ENCODE results near the gene PTGER3.

PTGER3 gene

DNA sequence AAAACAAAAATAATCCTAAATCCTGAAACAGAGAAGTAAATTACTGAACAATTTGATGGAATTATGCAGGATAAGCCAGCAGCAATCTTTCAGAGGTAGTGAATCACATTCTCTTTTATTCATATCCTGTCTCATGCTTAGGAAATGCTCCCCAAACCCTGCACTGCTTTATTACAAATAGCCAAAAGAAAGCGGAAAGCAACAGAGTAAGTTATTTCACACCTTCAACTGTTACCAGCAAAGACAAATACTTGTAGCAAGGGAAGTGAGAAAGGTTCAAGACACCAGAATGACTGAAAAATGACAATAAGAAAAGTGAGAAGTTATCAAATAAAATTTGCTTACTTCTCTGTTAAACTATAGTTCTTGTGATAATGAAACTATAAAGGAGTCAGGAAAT is 27.1 kb upstream of the PTGER3 start:
- Histone ChIP-seq H3K4me3 (no peak overlapping the region), H3K27ac (no peak overlapping the region)
- DNase-seq (ENCODE audit: low spot score), result no peak
- TF ChIP-seq, protein P1, sequence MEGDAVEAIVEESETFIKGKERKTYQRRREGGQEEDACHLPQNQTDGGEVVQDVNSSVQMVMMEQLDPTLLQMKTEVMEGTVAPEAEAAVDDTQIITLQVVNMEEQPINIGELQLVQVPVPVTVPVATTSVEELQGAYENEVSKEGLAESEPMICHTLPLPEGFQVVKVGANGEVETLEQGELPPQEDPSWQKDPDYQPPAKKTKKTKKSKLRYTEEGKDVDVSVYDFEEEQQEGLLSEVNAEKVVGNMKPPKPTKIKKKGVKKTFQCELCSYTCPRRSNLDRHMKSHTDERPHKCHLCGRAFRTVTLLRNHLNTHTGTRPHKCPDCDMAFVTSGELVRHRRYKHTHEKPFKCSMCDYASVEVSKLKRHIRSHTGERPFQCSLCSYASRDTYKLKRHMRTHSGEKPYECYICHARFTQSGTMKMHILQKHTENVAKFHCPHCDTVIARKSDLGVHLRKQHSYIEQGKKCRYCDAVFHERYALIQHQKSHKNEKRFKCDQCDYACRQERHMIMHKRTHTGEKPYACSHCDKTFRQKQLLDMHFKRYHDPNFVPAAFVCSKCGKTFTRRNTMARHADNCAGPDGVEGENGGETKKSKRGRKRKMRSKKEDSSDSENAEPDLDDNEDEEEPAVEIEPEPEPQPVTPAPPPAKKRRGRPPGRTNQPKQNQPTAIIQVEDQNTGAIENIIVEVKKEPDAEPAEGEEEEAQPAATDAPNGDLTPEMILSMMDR (IDR thresholded peaks at IDR 0.05), result no peak

DNA sequence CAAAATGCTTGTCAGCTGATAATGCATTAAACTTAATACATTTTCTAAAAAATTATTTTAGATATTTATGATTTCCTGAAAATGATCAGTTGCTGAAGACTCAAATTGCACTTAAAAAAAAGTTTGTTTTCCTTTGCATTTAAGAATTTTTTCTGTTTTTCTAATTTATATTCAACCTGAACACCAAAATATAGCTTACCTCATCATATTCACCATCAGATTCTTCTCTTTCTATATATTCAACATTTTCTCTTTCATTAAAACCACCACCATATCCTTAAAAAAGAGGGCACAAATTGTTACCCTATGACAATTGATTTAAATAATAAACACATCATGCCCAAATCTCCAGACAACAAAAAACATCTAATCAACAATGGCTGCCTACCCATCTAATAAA is 24.7 kb upstream of the PTGER3 start:
- no peak overlapping the region for H3K4me3 ChIP-seq
- no peak overlapping the region for H3K27ac ChIP-seq
- TF ChIP-seq, protein P1 (IDR thresholded peaks at IDR 0.05), result no peak
- no peak for DNase-seq (ENCODE audit: low spot score)

DNA sequence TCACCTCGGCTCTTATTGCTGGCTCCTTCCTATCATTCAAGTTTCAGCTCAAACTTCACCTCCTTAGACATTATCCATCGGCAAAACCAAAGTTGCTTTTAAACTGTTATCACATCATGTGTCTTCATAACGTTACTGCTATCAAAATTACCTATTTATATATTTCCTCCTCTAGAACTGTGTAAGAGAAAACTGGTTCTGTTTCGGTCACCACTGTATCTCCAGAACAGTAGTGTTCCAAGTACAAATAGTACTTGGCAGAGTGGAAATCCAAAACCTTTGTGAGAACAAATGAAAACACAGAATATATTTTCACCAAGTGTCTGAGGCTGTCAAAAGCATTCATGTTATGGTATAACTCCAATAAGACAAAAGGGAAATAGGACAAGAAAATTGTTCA is 24.1 kb upstream of the PTGER3 start:
- no peak for DNase-seq (ENCODE audit: low spot score)
- Histone ChIP-seq H3K27ac (no peak overlapping the region), H3K4me3 (no peak overlapping the region)
- TF ChIP-seq, protein P1 (IDR thresholded peaks at IDR 0.05), result no peak

DNA sequence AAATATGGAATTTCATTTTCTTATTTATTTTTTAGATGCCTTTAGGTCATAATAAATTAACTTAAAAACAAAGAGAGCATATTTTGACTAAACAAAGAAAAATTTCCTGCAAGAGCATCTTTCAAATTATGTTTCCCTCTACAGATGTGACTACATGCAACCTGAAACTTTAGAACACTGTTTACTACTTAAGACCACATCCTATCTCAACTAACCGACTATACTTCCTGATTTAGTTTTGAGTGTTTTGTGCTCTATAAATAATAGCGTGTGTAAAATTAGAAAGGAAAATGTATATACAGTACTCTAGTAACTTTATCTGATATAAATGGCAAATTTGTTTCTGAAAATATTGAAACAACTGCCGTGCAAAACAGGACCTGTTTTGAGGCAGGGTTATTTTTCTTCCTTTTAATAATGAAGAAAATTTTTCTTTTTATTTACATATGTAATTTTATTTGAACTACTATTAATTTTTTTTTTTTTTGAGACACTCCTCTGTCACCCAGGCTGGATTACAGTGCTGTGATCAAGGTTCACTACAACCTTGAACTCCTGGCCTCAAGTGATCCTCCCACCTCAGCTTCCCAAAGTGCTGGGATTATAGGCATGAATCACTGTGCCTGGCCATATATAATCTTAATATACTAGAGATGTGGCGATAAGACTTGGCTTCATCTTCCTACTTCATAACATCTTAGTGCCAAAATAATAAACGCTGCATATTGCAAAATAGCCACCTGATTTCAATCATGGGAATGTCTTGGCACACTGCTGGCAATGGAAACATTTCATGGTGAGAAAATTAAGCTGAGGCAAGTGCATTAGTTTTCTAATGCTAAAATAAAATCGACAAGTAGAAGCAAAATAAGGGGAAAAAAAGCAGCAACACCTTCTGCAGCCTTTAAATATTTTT is 21.0 kb upstream of the PTGER3 start:
- no peak overlapping the region for H3K27ac ChIP-seq
- TF ChIP-seq, protein P1 (IDR thresholded peaks at IDR 0.05), result no peak
- no peak for DNase-seq (ENCODE audit: low spot score)
- no peak overlapping the region for H3K4me3 ChIP-seq

DNA sequence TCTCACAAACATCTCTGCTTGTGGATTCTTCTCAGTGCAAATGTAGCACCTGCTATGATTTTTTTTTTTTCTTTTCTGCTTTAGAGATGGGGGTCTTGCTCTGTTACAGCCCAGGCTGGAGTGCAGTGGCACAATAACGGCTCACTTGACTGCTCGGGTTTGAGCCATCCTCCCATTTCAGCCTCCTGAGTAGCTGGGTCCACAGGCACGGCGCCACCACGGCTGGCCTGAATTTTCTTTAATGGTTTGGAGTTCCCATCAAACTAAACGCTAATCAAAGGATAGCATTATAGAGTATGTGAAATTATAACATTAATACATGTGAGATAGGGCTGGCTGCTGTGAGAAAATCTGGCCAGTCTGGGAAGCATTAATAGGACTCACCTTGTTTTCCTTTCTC is 7.2 kb upstream of the PTGER3 start:
- Histone ChIP-seq H3K27ac (no peak overlapping the region), H3K4me3 (no peak overlapping the region)
- no peak for DNase-seq (ENCODE audit: low spot score)
- TF ChIP-seq, protein P1 (IDR thresholded peaks at IDR 0.05), result no peak

DNA sequence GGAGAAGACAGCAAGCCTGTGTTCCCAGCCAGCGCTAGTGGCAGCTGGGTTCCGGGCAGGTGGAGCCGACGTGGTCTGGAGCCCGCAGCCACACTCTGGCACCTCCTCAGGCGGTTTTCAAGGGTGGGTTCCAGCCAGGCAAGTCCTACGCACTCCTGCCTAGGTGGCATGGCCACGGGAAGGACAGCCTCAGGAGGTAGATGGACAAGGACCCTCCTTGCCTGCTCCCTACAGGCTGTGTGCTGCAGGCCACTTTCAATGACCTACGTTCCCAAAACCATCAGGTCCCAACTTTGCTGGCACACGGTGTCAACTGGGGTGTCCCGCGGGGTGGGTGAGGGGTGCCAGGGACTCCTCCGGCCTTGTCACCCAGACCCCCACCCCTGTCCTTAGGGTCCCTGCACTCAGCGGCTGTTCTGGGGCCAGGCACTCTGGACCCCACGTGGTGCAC is 6.7 kb upstream of the PTGER3 start:
- TF ChIP-seq, protein P1 (IDR thresholded peaks at IDR 0.05), result no peak
- DNase-seq (ENCODE audit: low spot score), result no peak
- no peak overlapping the region for H3K27ac ChIP-seq
- H3K4me3 ChIP-seq, result no peak overlapping the region

DNA sequence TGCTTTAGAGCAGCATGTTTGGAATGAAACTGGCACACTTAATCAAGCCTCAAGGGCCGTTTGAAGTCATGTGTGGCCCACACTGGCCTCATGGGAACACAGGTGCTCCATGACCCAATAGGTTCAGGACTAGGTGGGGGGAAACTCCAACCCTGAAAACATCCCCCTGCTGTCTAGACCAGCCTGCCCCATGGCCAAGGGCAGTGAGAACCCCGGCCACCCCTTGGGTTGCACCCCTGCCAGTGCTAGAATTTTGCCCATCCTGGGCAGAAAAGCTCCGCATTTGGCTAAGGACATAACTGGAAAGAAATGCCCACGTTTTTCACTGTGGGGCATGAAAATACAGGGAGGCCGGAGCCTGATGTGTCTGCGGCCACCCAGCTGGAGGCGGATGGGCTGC is 6.1 kb upstream of the PTGER3 start:
- no peak overlapping the region for H3K4me3 ChIP-seq
- TF ChIP-seq, protein P1 (IDR thresholded peaks at IDR 0.05), result no peak
- H3K27ac ChIP-seq, result no peak overlapping the region
- DNase-seq (ENCODE audit: low spot score), result no peak

Measured in coronary artery (tissue), 2 donors.